ENCODE data around the gene MYMX. TPM values are rescaled to one million over a fixed set of nuclear protein-coding genes. Genes with fewer than 3 reads are reported as not detected.

MYMX gene
- total RNA-seq, 3 donors from 2014 or later, result not detected

GRCh38 chr6:44243345-44243744, 26.6 kb downstream of the MYMX start:
- ATAC-seq (no peak), DNase-seq (no peak)
- Mint-ChIP-seq H3K4me3 (no peak overlapping the region), H3K27me3 (ENCODE audit: low read depth) (no peaks in the 10 kb centered on the region), H3K9me3 (no peaks in the 10 kb centered on the region), H3K36me3 (ENCODE audit: insufficient read depth) (peaks cover 10% of the 10 kb centered on the region), H3K4me1 (ENCODE audit: low read depth) (peaks cover 16% of the 10 kb centered on the region)

GRCh38 chr6:44245391-44245911, 28.7 kb downstream of the MYMX start:
- ATAC-seq (no peak), DNase-seq (no peak)
- no peaks in the 10 kb centered on the region for H3K27me3 Mint-ChIP-seq (ENCODE audit: low read depth)
- no peaks in the 10 kb centered on the region for H3K9me3 Mint-ChIP-seq
- H3K36me3 Mint-ChIP-seq (ENCODE audit: insufficient read depth), result peaks cover 31% of the 10 kb centered on the region
- H3K4me3 Mint-ChIP-seq, result peak overlapping the region; percentile 99
- H3K4me1 Mint-ChIP-seq (ENCODE audit: low read depth), result peaks cover 26% of the 10 kb centered on the region

- no peaks in the 10 kb centered on the region for H3K9me3 Mint-ChIP-seq
- H3K36me3 Mint-ChIP-seq (ENCODE audit: insufficient read depth), result peaks cover 37% of the 10 kb centered on the region
Observed at GRCh38 chr6:44245912-44246662, 29.4 kb downstream of the MYMX start.

GRCh38 chr6:44246663-44247337, 30.1 kb downstream of the MYMX start, which contains the start of gene HSP90AB1:
TSS of gene HSP90AB1 (plus strand) at chr6:44247101. CDS start at chr6:44248630, 1,529 bp downstream.
- peak; percentile 75 to 77 for ATAC-seq
- H3K27me3 Mint-ChIP-seq (ENCODE audit: low read depth), result no peaks in the 10 kb centered on the region
- DNase-seq, result peak; percentile 97
- H3K36me3 Mint-ChIP-seq (ENCODE audit: insufficient read depth), result peaks cover 44% of the 10 kb centered on the region
- peaks cover 40% of the 10 kb centered on the region for H3K4me1 Mint-ChIP-seq (ENCODE audit: low read depth)
- no peaks in the 10 kb centered on the region for H3K9me3 Mint-ChIP-seq
- H3K4me3 Mint-ChIP-seq, result peak within 1 kb of the TSS; percentile 99

More at GRCh38 chr6:44245912-44246662, 29.4 kb downstream of the MYMX start:
- Mint-ChIP-seq H3K4me1 (ENCODE audit: low read depth) (peaks cover 32% of the 10 kb centered on the region), H3K27me3 (ENCODE audit: low read depth) (no peaks in the 10 kb centered on the region), H3K4me3 (peak overlapping the region; percentile 99)
- DNase-seq, result peak; percentile 77
- ATAC-seq, result peak; percentile 47 to 50

- Mint-ChIP-seq H3K4me3 (peak overlapping the region; percentile 99), H3K9me3 (no peaks in the 10 kb centered on the region)
Observed at GRCh38 chr6:44247338-44248302, 30.9 kb downstream of the MYMX start.

GRCh38 chr6:44248579-44248978, 31.9 kb downstream of the MYMX start:
- no peak for ATAC-seq
- DNase-seq, result no peak
- peak overlapping the region; percentile 99 for H3K4me3 Mint-ChIP-seq
- no peaks in the 10 kb centered on the region for H3K9me3 Mint-ChIP-seq
- no peaks in the 10 kb centered on the region for H3K27me3 Mint-ChIP-seq (ENCODE audit: low read depth)
- peaks cover 62% of the 10 kb centered on the region for H3K36me3 Mint-ChIP-seq (ENCODE audit: insufficient read depth)
- H3K4me1 Mint-ChIP-seq (ENCODE audit: low read depth), result peaks cover 57% of the 10 kb centered on the region

More at GRCh38 chr6:44247338-44248302, 30.9 kb downstream of the MYMX start:
- Mint-ChIP-seq H3K27me3 (ENCODE audit: low read depth) (no peaks in the 10 kb centered on the region), H3K36me3 (ENCODE audit: insufficient read depth) (peaks cover 52% of the 10 kb centered on the region), H3K4me1 (ENCODE audit: low read depth) (peaks cover 47% of the 10 kb centered on the region)
- DNase-seq (peak; percentile 91), ATAC-seq (peak; percentile 46 to 51)

GRCh38 chr6:44249082-44249748, 32.5 kb downstream of the MYMX start:
- peaks cover 62% of the 10 kb centered on the region for H3K4me1 Mint-ChIP-seq (ENCODE audit: low read depth)
- no peaks in the 10 kb centered on the region for H3K9me3 Mint-ChIP-seq
- DNase-seq, result no peak
- H3K4me3 Mint-ChIP-seq, result peak overlapping the region; percentile 99
- ATAC-seq, result no peak
- H3K36me3 Mint-ChIP-seq (ENCODE audit: insufficient read depth), result peaks cover 68% of the 10 kb centered on the region
- no peaks in the 10 kb centered on the region for H3K27me3 Mint-ChIP-seq (ENCODE audit: low read depth)

GRCh38 chr6:44250067-44250717, 33.5 kb downstream of the MYMX start:
- peaks cover 75% of the 10 kb centered on the region for H3K36me3 Mint-ChIP-seq (ENCODE audit: insufficient read depth)
- no peaks in the 10 kb centered on the region for H3K9me3 Mint-ChIP-seq
- peak overlapping the region; percentile 99 for H3K4me3 Mint-ChIP-seq
- no peak for ATAC-seq
- DNase-seq, result no peak
- peaks cover 70% of the 10 kb centered on the region for H3K4me1 Mint-ChIP-seq (ENCODE audit: low read depth)
- no peaks in the 10 kb centered on the region for H3K27me3 Mint-ChIP-seq (ENCODE audit: low read depth)

- no peak for DNase-seq
- H3K4me1 Mint-ChIP-seq (ENCODE audit: low read depth), result peaks cover 70% of the 10 kb centered on the region
- H3K9me3 Mint-ChIP-seq, result no peaks in the 10 kb centered on the region
- no peaks in the 10 kb centered on the region for H3K27me3 Mint-ChIP-seq (ENCODE audit: low read depth)
- H3K36me3 Mint-ChIP-seq (ENCODE audit: insufficient read depth), result peaks cover 75% of the 10 kb centered on the region
- no peak for ATAC-seq
- H3K4me3 Mint-ChIP-seq, result peak overlapping the region; percentile 99
Observed at GRCh38 chr6:44250718-44251123, 34.0 kb downstream of the MYMX start.

GRCh38 chr6:44251576-44252524, 35.1 kb downstream of the MYMX start:
- peak overlapping the region; percentile 99 for H3K4me3 Mint-ChIP-seq
- H3K36me3 Mint-ChIP-seq (ENCODE audit: insufficient read depth), result peaks cover 75% of the 10 kb centered on the region
- DNase-seq, result no peak
- no peak for ATAC-seq
- H3K4me1 Mint-ChIP-seq (ENCODE audit: low read depth), result peaks cover 80% of the 10 kb centered on the region
- H3K9me3 Mint-ChIP-seq, result no peaks in the 10 kb centered on the region
- H3K27me3 Mint-ChIP-seq (ENCODE audit: low read depth), result no peaks in the 10 kb centered on the region

- Mint-ChIP-seq H3K4me3 (peak overlapping the region; percentile 99), H3K9me3 (no peaks in the 10 kb centered on the region), H3K27me3 (ENCODE audit: low read depth) (no peaks in the 10 kb centered on the region), H3K36me3 (ENCODE audit: insufficient read depth) (peaks cover 69% of the 10 kb centered on the region), H3K4me1 (ENCODE audit: low read depth) (peaks cover 87% of the 10 kb centered on the region)
- peak; percentile 52 for DNase-seq
- no peak for ATAC-seq
Observed at GRCh38 chr6:44253307-44254101, 36.8 kb downstream of the MYMX start.
